Stimulated activated CD4-positive, alpha-beta T cell treated with anti-CD3 and anti-CD28 coated beads, Interleukin-2, amount 100 ng/mL, for 4 hours (primary cell): ENCODE results near the gene PSMD4.
A peak's percentile ranks its signal among the peaks of the same experiment; 100 is the strongest.

Experiments
- DNase-seq: peaks from one replicate; pipeline ENCODE4 v3.0.0-alpha.2; 2020; ENCODE audit warnings: low read depth

Gene PSMD4

GRCh38 chr1:151309811-151310323, 55.3 kb downstream of the PSMD4 start:
- no peak for DNase-seq

GRCh38 chr1:151311011-151311410, 56.5 kb downstream of the PSMD4 start:
- DNase-seq = no peak

- DNase-seq = peak; percentile 90
Measured at GRCh38 chr1:151311589-151312331, 57.2 kb downstream of the PSMD4 start.

- DNase-seq = no peak
Measured at GRCh38 chr1:151312411-151312810, 57.9 kb downstream of the PSMD4 start.

GRCh38 chr1:151312826-151313225, 58.3 kb downstream of the PSMD4 start:
- no peak for DNase-seq

GRCh38 chr1:151313501-151313900, 59.0 kb downstream of the PSMD4 start:
- no peak for DNase-seq

GRCh38 chr1:151314137-151314875, 59.8 kb downstream of the PSMD4 start:
- no peak for DNase-seq

GRCh38 chr1:151315565-151316235, 61.2 kb downstream of the PSMD4 start:
- DNase-seq = no peak
